ENCODE results near the gene LRRC34. TPM values are rescaled to one million over a fixed set of nuclear protein-coding genes. Genes with fewer than 3 reads are reported as not detected.

Gene LRRC34
- total and polyA plus RNA-seq, 9 of the 15 experiments (the other 6 are each of a cell fraction or from before 2014, with no cell fraction given) = 0.17 to 0.30 TPM; not detected in 7

DNA sequence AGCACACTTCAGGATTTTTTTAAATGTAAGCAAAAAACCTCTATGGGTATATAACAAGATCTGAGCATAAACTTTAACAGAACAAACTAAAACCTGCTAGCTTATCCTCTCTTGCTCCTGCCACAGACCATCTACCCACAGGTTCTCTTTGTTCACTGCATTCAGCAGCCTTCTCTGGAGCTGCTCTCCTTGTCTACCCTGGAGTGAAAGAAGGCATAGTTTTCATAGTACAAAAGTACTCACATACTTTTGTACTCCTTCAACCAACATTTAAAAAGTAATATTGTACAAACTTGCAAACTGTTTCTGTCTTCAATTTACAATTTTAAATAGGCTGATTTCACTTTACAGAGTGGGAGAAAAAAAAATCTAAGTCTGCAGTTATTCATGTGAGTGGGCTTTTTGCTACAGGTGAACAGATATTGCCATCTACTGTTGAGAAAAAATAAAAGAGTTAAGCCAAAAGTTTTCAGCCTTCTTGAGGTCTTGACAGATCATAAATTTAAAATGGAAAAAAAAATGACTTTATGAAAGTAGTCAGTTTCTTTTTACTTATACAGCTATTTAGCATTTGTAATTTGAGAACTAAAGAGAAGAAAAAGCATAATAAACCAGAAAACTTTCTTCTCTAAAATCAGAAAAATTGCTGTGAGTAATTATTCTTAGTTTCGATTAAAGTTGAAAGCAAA is 68.2 kb downstream of the LRRC34 start (continued):
- TF ChIP-seq, protein P1, sequence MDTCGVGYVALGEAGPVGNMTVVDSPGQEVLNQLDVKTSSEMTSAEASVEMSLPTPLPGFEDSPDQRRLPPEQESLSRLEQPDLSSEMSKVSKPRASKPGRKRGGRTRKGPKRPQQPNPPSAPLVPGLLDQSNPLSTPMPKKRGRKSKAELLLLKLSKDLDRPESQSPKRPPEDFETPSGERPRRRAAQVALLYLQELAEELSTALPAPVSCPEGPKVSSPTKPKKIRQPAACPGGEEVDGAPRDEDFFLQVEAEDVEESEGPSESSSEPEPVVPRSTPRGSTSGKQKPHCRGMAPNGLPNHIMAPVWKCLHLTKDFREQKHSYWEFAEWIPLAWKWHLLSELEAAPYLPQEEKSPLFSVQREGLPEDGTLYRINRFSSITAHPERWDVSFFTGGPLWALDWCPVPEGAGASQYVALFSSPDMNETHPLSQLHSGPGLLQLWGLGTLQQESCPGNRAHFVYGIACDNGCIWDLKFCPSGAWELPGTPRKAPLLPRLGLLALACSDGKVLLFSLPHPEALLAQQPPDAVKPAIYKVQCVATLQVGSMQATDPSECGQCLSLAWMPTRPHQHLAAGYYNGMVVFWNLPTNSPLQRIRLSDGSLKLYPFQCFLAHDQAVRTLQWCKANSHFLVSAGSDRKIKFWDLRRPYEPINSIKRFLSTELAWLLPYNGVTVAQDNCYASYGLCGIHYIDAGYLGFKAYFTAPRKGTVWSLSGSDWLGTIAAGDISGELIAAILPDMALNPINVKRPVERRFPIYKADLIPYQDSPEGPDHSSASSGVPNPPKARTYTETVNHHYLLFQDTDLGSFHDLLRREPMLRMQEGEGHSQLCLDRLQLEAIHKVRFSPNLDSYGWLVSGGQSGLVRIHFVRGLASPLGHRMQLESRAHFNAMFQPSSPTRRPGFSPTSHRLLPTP (IDR thresholded peaks at IDR 0.05; ENCODE audit: borderline replicate concordance, extremely low read depth, insufficient read length) = no peak
- TF ChIP-seq MYNN (IDR thresholded peaks at IDR 0.05) (no peak), MYNN (CRISPR knock-in tag; IDR thresholded peaks at IDR 0.05) (no peak), CCAR2 (IDR thresholded peaks at IDR 0.05; ENCODE audit: low read depth, low read length) (no peak)
- TF ChIP-seq, protein P2, sequence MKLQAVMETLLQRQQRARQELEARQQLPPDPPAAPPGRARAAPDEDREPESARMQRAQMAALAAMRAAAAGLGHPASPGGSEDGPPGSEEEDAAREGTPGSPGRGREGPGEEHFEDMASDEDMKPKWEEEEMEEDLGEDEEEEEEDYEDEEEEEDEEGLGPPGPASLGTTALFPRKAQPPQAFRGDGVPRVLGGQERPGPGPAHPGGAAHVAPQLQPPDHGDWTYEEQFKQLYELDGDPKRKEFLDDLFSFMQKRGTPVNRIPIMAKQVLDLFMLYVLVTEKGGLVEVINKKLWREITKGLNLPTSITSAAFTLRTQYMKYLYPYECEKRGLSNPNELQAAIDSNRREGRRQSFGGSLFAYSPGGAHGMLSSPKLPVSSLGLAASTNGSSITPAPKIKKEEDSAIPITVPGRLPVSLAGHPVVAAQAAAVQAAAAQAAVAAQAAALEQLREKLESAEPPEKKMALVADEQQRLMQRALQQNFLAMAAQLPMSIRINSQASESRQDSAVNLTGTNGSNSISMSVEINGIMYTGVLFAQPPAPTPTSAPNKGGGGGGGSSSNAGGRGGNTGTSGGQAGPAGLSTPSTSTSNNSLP (IDR thresholded peaks at IDR 0.05; ENCODE audit: borderline replicate concordance, low read depth, low read length) = no peak
- TF ChIP-seq, protein P3, sequence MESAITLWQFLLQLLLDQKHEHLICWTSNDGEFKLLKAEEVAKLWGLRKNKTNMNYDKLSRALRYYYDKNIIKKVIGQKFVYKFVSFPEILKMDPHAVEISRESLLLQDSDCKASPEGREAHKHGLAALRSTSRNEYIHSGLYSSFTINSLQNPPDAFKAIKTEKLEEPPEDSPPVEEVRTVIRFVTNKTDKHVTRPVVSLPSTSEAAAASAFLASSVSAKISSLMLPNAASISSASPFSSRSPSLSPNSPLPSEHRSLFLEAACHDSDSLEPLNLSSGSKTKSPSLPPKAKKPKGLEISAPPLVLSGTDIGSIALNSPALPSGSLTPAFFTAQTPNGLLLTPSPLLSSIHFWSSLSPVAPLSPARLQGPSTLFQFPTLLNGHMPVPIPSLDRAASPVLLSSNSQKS (CRISPR knock-in tag; IDR thresholded peaks at IDR 0.05) = no peak

Other genes with a start within 250 kb of the LRRC34 start
Only the 7 nearest of the 9 such genes appear.
- 20.1 and 22.9 TPM in 2 replicates for gene MECOM, start 149.2 kb downstream of the LRRC34 start, total RNA-seq (2014; rRNA removed)
- gene MECOM, start 149.2 kb downstream of the LRRC34 start, total RNA-seq (2014; rRNA removed; fragmentation: Illumina TruSeq; extraction: Trizol) = 28.6 and 32.5 TPM in 2 replicates
- gene MECOM, start 149.2 kb downstream of the LRRC34 start, total RNA-seq (2015; rRNA removed; fragmentation: Illumina TruSeq; extraction: Trizol) = 28.4 and 31.7 TPM in 2 replicates
- 21.5 and 29.5 TPM in 2 replicates for gene MECOM, start 149.2 kb downstream of the LRRC34 start, total RNA-seq (2021)
- 12.1 and 14.6 TPM in 2 replicates for gene MECOM, start 149.2 kb downstream of the LRRC34 start, polyA plus RNA-seq (2011; rRNA removed)
- gene MECOM, start 149.2 kb downstream of the LRRC34 start, polyA plus RNA-seq (2014; fragmentation: Illumina TruSeq; extraction: Trizol) = 20.0 and 24.7 TPM in 2 replicates
- gene MECOM, start 149.2 kb downstream of the LRRC34 start, polyA plus RNA-seq (2014; fragmentation: Nextera tagmentation; extraction: Ambion mirVana) = 10 to 100 TPM; 11.0 to 14.4 TPM
- gene MECOM, start 149.2 kb downstream of the LRRC34 start, polyA plus RNA-seq (2014; rRNA removed) = 12.5 and 14.6 TPM in 2 replicates
- 234 and 350 TPM in 2 replicates for gene TERC, start 47.8 kb downstream of the LRRC34 start, total RNA-seq (2014; rRNA removed)
- 13.5 and 26.5 TPM in 2 replicates for gene TERC, start 47.8 kb downstream of the LRRC34 start, total RNA-seq (2014; rRNA removed; fragmentation: Illumina TruSeq; extraction: Trizol)
- 65.2 and 65.5 TPM in 2 replicates for gene TERC, start 47.8 kb downstream of the LRRC34 start, total RNA-seq (2015; rRNA removed; fragmentation: Illumina TruSeq; extraction: Trizol)
- 21.6 and 29.3 TPM in 2 replicates for gene TERC, start 47.8 kb downstream of the LRRC34 start, total RNA-seq (2021)
- 0.82 and 1.7 TPM in 2 replicates for gene TERC, start 47.8 kb downstream of the LRRC34 start, polyA plus RNA-seq (2011; rRNA removed)
- gene TERC, start 47.8 kb downstream of the LRRC34 start, polyA plus RNA-seq (2014; fragmentation: Illumina TruSeq; extraction: Trizol) = not detected in 2 replicates
- not detected for gene TERC, start 47.8 kb downstream of the LRRC34 start, polyA plus RNA-seq (2014; fragmentation: Nextera tagmentation; extraction: Ambion mirVana)
- gene TERC, start 47.8 kb downstream of the LRRC34 start, polyA plus RNA-seq (2014; rRNA removed) = 0.77 TPM in 1 of 2 replicates, not detected in the other
- 0.12 TPM in 1 of 2 replicates, not detected in the other for gene ACTRT3, start 43.3 kb downstream of the LRRC34 start, total RNA-seq (2014; rRNA removed)
- 0.11 TPM in 1 of 2 replicates, not detected in the other for gene ACTRT3, start 43.3 kb downstream of the LRRC34 start, total RNA-seq (2014; rRNA removed; fragmentation: Illumina TruSeq; extraction: Trizol)
- gene ACTRT3, start 43.3 kb downstream of the LRRC34 start, total RNA-seq (2015; rRNA removed; fragmentation: Illumina TruSeq; extraction: Trizol) = 0.07 and 0.11 TPM in 2 replicates
- gene ACTRT3, start 43.3 kb downstream of the LRRC34 start, total RNA-seq (2021) = not detected in 2 replicates
- gene ACTRT3, start 43.3 kb downstream of the LRRC34 start, polyA plus RNA-seq (2011; rRNA removed) = 0.04 and 0.06 TPM in 2 replicates
- 0.06 and 0.10 TPM in 2 replicates for gene ACTRT3, start 43.3 kb downstream of the LRRC34 start, polyA plus RNA-seq (2014; fragmentation: Illumina TruSeq; extraction: Trizol)
- gene ACTRT3, start 43.3 kb downstream of the LRRC34 start, polyA plus RNA-seq (2014; fragmentation: Nextera tagmentation; extraction: Ambion mirVana) = not detected
- gene ACTRT3, start 43.3 kb downstream of the LRRC34 start, polyA plus RNA-seq (2014; rRNA removed) = not detected in 2 replicates
- gene MYNN, start 39.5 kb downstream of the LRRC34 start, total RNA-seq (2014; rRNA removed) = 10.4 and 11.1 TPM in 2 replicates
- gene MYNN, start 39.5 kb downstream of the LRRC34 start, total RNA-seq (2014; rRNA removed; fragmentation: Illumina TruSeq; extraction: Trizol) = 21.3 TPM in 2 replicates
- 20.0 and 21.5 TPM in 2 replicates for gene MYNN, start 39.5 kb downstream of the LRRC34 start, total RNA-seq (2015; rRNA removed; fragmentation: Illumina TruSeq; extraction: Trizol)
- 12.3 and 13.6 TPM in 2 replicates for gene MYNN, start 39.5 kb downstream of the LRRC34 start, total RNA-seq (2021)
- 23.1 and 27.8 TPM in 2 replicates for gene MYNN, start 39.5 kb downstream of the LRRC34 start, polyA plus RNA-seq (2011; rRNA removed)
- 14.3 and 16.7 TPM in 2 replicates for gene MYNN, start 39.5 kb downstream of the LRRC34 start, polyA plus RNA-seq (2014; fragmentation: Illumina TruSeq; extraction: Trizol)
- gene MYNN, start 39.5 kb downstream of the LRRC34 start, polyA plus RNA-seq (2014; fragmentation: Nextera tagmentation; extraction: Ambion mirVana) = 10 to 100 TPM; 25.0 to 35.7 TPM
- gene MYNN, start 39.5 kb downstream of the LRRC34 start, polyA plus RNA-seq (2014; rRNA removed) = 11.8 and 13.4 TPM in 2 replicates
- not detected in 2 replicates for gene LRRIQ4, start within 50 bp of the LRRC34 start, total RNA-seq (2014; rRNA removed)
- gene LRRIQ4, start within 50 bp of the LRRC34 start, total RNA-seq (2014; rRNA removed; fragmentation: Illumina TruSeq; extraction: Trizol) = not detected in 2 replicates
- gene LRRIQ4, start within 50 bp of the LRRC34 start, total RNA-seq (2015; rRNA removed; fragmentation: Illumina TruSeq; extraction: Trizol) = not detected in 2 replicates
- gene LRRIQ4, start within 50 bp of the LRRC34 start, total RNA-seq (2021) = not detected in 2 replicates
- gene LRRIQ4, start within 50 bp of the LRRC34 start, polyA plus RNA-seq (2011; rRNA removed) = not detected in 2 replicates
- not detected in 2 replicates for gene LRRIQ4, start within 50 bp of the LRRC34 start, polyA plus RNA-seq (2014; fragmentation: Illumina TruSeq; extraction: Trizol)
- not detected for gene LRRIQ4, start within 50 bp of the LRRC34 start, polyA plus RNA-seq (2014; fragmentation: Nextera tagmentation; extraction: Ambion mirVana)
- not detected in 2 replicates for gene LRRIQ4, start within 50 bp of the LRRC34 start, polyA plus RNA-seq (2014; rRNA removed)
- not detected in 2 replicates for gene LRRC31, start 57.0 kb upstream of the LRRC34 start, total RNA-seq (2014; rRNA removed)
- not detected in 2 replicates for gene LRRC31, start 57.0 kb upstream of the LRRC34 start, total RNA-seq (2014; rRNA removed; fragmentation: Illumina TruSeq; extraction: Trizol)
- gene LRRC31, start 57.0 kb upstream of the LRRC34 start, total RNA-seq (2015; rRNA removed; fragmentation: Illumina TruSeq; extraction: Trizol) = not detected in 2 replicates
- gene LRRC31, start 57.0 kb upstream of the LRRC34 start, total RNA-seq (2021) = not detected in 2 replicates
- not detected in 2 replicates for gene LRRC31, start 57.0 kb upstream of the LRRC34 start, polyA plus RNA-seq (2011; rRNA removed)
- gene LRRC31, start 57.0 kb upstream of the LRRC34 start, polyA plus RNA-seq (2014; fragmentation: Illumina TruSeq; extraction: Trizol) = not detected in 2 replicates
- gene LRRC31, start 57.0 kb upstream of the LRRC34 start, polyA plus RNA-seq (2014; fragmentation: Nextera tagmentation; extraction: Ambion mirVana) = not detected
- not detected in 2 replicates for gene LRRC31, start 57.0 kb upstream of the LRRC34 start, polyA plus RNA-seq (2014; rRNA removed)
- gene SAMD7, start 98.7 kb upstream of the LRRC34 start, total RNA-seq (2014; rRNA removed) = not detected in 2 replicates
- not detected in 2 replicates for gene SAMD7, start 98.7 kb upstream of the LRRC34 start, total RNA-seq (2014; rRNA removed; fragmentation: Illumina TruSeq; extraction: Trizol)
- gene SAMD7, start 98.7 kb upstream of the LRRC34 start, total RNA-seq (2015; rRNA removed; fragmentation: Illumina TruSeq; extraction: Trizol) = not detected in 2 replicates
- gene SAMD7, start 98.7 kb upstream of the LRRC34 start, total RNA-seq (2021) = not detected in 2 replicates
- not detected in 2 replicates for gene SAMD7, start 98.7 kb upstream of the LRRC34 start, polyA plus RNA-seq (2011; rRNA removed)
- not detected in 2 replicates for gene SAMD7, start 98.7 kb upstream of the LRRC34 start, polyA plus RNA-seq (2014; fragmentation: Illumina TruSeq; extraction: Trizol)
- gene SAMD7, start 98.7 kb upstream of the LRRC34 start, polyA plus RNA-seq (2014; fragmentation: Nextera tagmentation; extraction: Ambion mirVana) = not detected
- gene SAMD7, start 98.7 kb upstream of the LRRC34 start, polyA plus RNA-seq (2014; rRNA removed) = not detected in 2 replicates